SK-N-SH (cell line): Measurements from ENCODE around the gene STK32C. TPM values are rescaled to one million over a fixed set of nuclear protein-coding genes. Genes with fewer than 3 reads are reported as not detected.

ENCODE experiments used
- CTCF ChIA-PET: fragments of 300-600, 350-600 bp; formaldehyde crosslinking; extraction: SDS; loops from one replicate; lab custom pipeline; 2021; lab: Yijun Ruan, JAX
- POLR2A ChIA-PET: fragments of 350-600 bp; sonication (Branson Sonifier 250); formaldehyde crosslinking; extraction: SDS; loops from one replicate; lab custom pipeline; 2020; ENCODE audit warnings: antibody characterized with exemption, inconsistent platforms; lab: Yijun Ruan, JAX
- DNase-seq: peaks from one replicate; pipeline ENCODE4 v3.0.0; 2012
- H2AFZ ChIP-seq: fragments of 200-600 bp; sonication (generic); 2 replicates; pipeline ENCODE4 v1.8.1; 2016; ENCODE audit warnings: antibody characterized with exemption, mild to moderate bottlenecking, low read depth
- H3F3A ChIP-seq: fragments of 200-600 bp; sonication (generic); replicated peaks from 2 replicates; pipeline ENCODE3; 2016; ENCODE audit warnings: antibody characterized with exemption, mild to moderate bottlenecking; ENCODE audit not compliant: insufficient read depth
- H3K27ac ChIP-seq, 2 experiments: fragments of 200-500 bp in 1 of 2; fragments of 200-600 bp in 1 of 2; sonication (Bioruptor generic) in 1 of 2; sonication (generic), shearing (Covaris generic) in 1 of 2; 2 replicates each; pipeline versions ENCODE4 v1.5.1 to v1.6.1; 2014 to 2016; ENCODE audit warnings: low read depth in 2 of 2, inconsistent platforms in 1 of 2, low read length in 1 of 2, mild to moderate bottlenecking in 1 of 2, mixed read lengths in 1 of 2
- H3K27me3 ChIP-seq: fragments of 200-600 bp; sonication (generic), shearing (Covaris generic); 2 replicates; pipeline ENCODE4 v1.6.1; 2016; ENCODE audit warnings: mixed run types; ENCODE audit not compliant: insufficient read depth
- H3K36me3 ChIP-seq, 2 experiments: fragments of 200-500 bp in 1 of 2; fragments of 200-600 bp in 1 of 2; sonication (Bioruptor generic) in 1 of 2; sonication (generic) in 1 of 2; replicated peaks in 1 of 2; 2 replicates each; pipeline versions ENCODE3 to v1.5.1; 2014 to 2016; ENCODE audit warnings: low read length in 1 of 2, mild to moderate bottlenecking in 1 of 2; ENCODE audit not compliant: insufficient read depth in 2 of 2, control insufficient read depth in 1 of 2
- H3K4me1 ChIP-seq, 2 experiments: fragments of 200-500 bp in 1 of 2; fragments of 200-600 bp in 1 of 2; sonication (Bioruptor generic) in 1 of 2; sonication (generic), shearing (Covaris generic) in 1 of 2; 2 replicates each; pipeline versions ENCODE4 v1.5.1 to v1.6.1; 2014 to 2016; ENCODE audit warnings: low read depth in 1 of 2, low read length in 1 of 2, mixed run types in 1 of 2; ENCODE audit not compliant: insufficient read depth in 2 of 2, control insufficient read depth in 1 of 2
- H3K4me2 ChIP-seq: fragments of 200-600 bp; sonication (generic), shearing (Covaris generic); 2 replicates; pipeline ENCODE4 v1.6.1; 2017; ENCODE audit warnings: mixed run types
- H3K4me3 ChIP-seq, 2 experiments: fragments of 200-500 bp in 1 of 2; fragments of 200-600 bp in 1 of 2; sonication (Bioruptor generic) in 1 of 2; sonication (generic), shearing (Covaris generic) in 1 of 2; 2 replicates each; pipeline versions ENCODE4 v1.5.1 to v1.8.1; 2014 to 2016; ENCODE audit warnings: low read depth in 2 of 2, inconsistent platforms in 1 of 2, low read length in 1 of 2, mild to moderate bottlenecking in 1 of 2, mixed read lengths in 1 of 2, moderate library complexity in 1 of 2
- H3K79me2 ChIP-seq: fragments of 200-600 bp; sonication (generic); 2 replicates; pipeline ENCODE4 v1.8.1; 2017; ENCODE audit warnings: mild to moderate bottlenecking; ENCODE audit not compliant: insufficient read depth
- H3K9ac ChIP-seq: fragments of 200-600 bp; sonication (generic); 2 replicates; pipeline ENCODE4 v1.6.1; 2017; ENCODE audit warnings: mixed run types
- H3K9me2 ChIP-seq: fragments of 200-600 bp; sonication (generic); 2 replicates; pipeline ENCODE4 v1.6.1; 2017; ENCODE audit warnings: mixed run types
- H3K9me3 ChIP-seq: fragments of 200-600 bp; sonication (generic); 2 replicates; pipeline ENCODE4 v1.6.1; 2017; ENCODE audit warnings: mixed run types, mild to moderate bottlenecking, moderate library complexity
- H4K20me1 ChIP-seq: fragments of 200-600 bp; sonication (generic); 2 replicates; pipeline ENCODE4 v1.6.1; 2017; ENCODE audit warnings: mild to moderate bottlenecking, mixed run types; ENCODE audit not compliant: insufficient read depth
- CHD2 ChIP-seq: fragments of 150-350 bp; IDR thresholded peaks from 2 replicates; pipeline ENCODE4 v1.6.1; 2018; ENCODE audit warnings: low read length; ENCODE audit not compliant: partially characterized antibody
- ELF1 ChIP-seq: IDR thresholded peaks from 2 replicates; pipeline ENCODE4 v1.4.0; 2012
- FOSL2 ChIP-seq: IDR thresholded peaks from 2 replicates; pipeline ENCODE4 v1.4.0; 2012; ENCODE audit warnings: low read depth, mild to moderate bottlenecking, moderate library complexity, borderline replicate concordance
- MEF2A ChIP-seq: IDR thresholded peaks from 2 replicates; pipeline ENCODE4 v1.4.0; 2012; ENCODE audit warnings: low read depth, borderline replicate concordance
- MXI1 ChIP-seq: IDR thresholded peaks from 2 replicates; pipeline ENCODE4 v1.6.1; 2012; ENCODE audit warnings: mild to moderate bottlenecking, low read depth, low read length, improper control_type of control experiment
- POLR2AphosphoS5 ChIP-seq: IDR thresholded peaks from 2 replicates; pipeline ENCODE4 v1.6.1; 2012; ENCODE audit warnings: low read depth, low read length
- RAD21 ChIP-seq: IDR thresholded peaks from 2 replicates; pipeline ENCODE4 v1.6.1; 2012; ENCODE audit warnings: mild to moderate bottlenecking, low read length
- RCOR1 ChIP-seq: fragments of 150-350 bp; IDR thresholded peaks from 2 replicates; pipeline ENCODE4 v1.6.1; 2017; ENCODE audit warnings: antibody characterized with exemption, low read length
- TEAD4 ChIP-seq: IDR thresholded peaks from 2 replicates; pipeline ENCODE4 v1.4.0; 2012; ENCODE audit warnings: mild to moderate bottlenecking, borderline replicate concordance; ENCODE audit not compliant: insufficient read depth
- YY1 ChIP-seq: IDR thresholded peaks from 2 replicates; pipeline ENCODE4 v1.4.0; 2012; ENCODE audit warnings: low read depth, mild to moderate bottlenecking
- WGBS: methylation state at CpG from one replicate; pipeline ENCODE4 v1.1.6; 2017; ENCODE audit warnings: low lambda C conversion rate; 5-methylcytosine and 5-hydroxymethylcytosine counted together
- polyA plus RNA-seq, 3 experiments: library from polyadenylated mRNA; depleted of rRNA; stranded (reverse); fragments of >200 nt; gene quantifications; 2 replicates each; pipeline ENCODE4 v1.2.3, GENCODE V29; 2012
- TF ChIP-seq, protein P1 (sequence below): IDR thresholded peaks from 2 replicates; pipeline ENCODE4 v1.4.0; 2012; ENCODE audit warnings: low read depth, borderline replicate concordance
- TF ChIP-seq, protein P2 (sequence below): fragments of 150-350 bp; IDR thresholded peaks from 2 replicates; pipeline ENCODE4 v1.6.1; 2017; ENCODE audit warnings: antibody characterized with exemption, low read length, low read depth, borderline replicate concordance
- TF ChIP-seq, protein P3 (sequence below): IDR thresholded peaks from 2 replicates; pipeline ENCODE4 v1.4.0; 2012; ENCODE audit warnings: low read depth, borderline replicate concordance

Gene STK32C
- polyA plus RNA-seq, 1 of the 3 experiments (the other 2 are of a cell fraction) = 27.8 TPM

DNA sequence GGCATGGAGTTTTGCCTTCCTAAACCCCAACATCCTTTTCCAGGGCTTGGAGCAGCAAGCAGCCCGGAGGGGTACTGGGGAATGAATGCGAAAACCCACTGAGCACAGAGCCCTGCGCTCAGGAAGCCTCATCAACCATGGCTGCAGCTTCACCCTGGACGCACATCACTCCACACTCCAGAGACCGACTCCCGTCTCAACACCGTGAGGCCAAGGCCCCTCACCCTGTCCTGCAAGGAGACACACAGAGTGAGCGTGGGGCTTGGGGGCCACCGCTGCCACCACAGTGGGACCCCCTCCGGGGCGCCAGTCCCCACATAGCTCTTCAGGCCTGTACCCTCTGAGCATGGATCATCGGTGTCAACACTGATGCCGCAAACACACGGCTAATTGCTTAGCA lies 79.1 kb downstream of the STK32C start:
- Histone ChIP-seq H3K79me2 (no peaks in the 10 kb centered on the region), H3F3A (no peaks in the 10 kb centered on the region), H3K4me3 (no peak overlapping the region), H3K4me2 (no peak overlapping the region), H3K27ac (no peak overlapping the region), H3K27me3 (no peaks in the 10 kb centered on the region), H2AFZ (no peak overlapping the region), H3K9me3 (no peaks in the 10 kb centered on the region), H3K9me2 (no peaks in the 10 kb centered on the region), H3K36me3 (no peaks in the 10 kb centered on the region), H3K9ac (no peak overlapping the region), H4K20me1 (no peaks in the 10 kb centered on the region), H3K4me1 (peaks cover 0 to 29% of the 10 kb centered on the region in 2 experiments; a peak in 1 of 4 replicates)
- 98% methylated on average over 11 of the region's 14 CpGs for WGBS
- TF ChIP-seq CHD2 (no peak), RAD21 (no peak), MXI1 (no peak), YY1 (no peak), FOSL2 (no peak), ELF1 (no peak)
- TF ChIP-seq, protein P1, sequence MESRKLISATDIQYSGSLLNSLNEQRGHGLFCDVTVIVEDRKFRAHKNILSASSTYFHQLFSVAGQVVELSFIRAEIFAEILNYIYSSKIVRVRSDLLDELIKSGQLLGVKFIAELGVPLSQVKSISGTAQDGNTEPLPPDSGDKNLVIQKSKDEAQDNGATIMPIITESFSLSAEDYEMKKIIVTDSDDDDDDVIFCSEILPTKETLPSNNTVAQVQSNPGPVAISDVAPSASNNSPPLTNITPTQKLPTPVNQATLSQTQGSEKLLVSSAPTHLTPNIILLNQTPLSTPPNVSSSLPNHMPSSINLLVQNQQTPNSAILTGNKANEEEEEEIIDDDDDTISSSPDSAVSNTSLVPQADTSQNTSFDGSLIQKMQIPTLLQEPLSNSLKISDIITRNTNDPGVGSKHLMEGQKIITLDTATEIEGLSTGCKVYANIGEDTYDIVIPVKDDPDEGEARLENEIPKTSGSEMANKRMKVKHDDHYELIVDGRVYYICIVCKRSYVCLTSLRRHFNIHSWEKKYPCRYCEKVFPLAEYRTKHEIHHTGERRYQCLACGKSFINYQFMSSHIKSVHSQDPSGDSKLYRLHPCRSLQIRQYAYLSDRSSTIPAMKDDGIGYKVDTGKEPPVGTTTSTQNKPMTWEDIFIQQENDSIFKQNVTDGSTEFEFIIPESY = no peak
- TF ChIP-seq, protein P2, sequence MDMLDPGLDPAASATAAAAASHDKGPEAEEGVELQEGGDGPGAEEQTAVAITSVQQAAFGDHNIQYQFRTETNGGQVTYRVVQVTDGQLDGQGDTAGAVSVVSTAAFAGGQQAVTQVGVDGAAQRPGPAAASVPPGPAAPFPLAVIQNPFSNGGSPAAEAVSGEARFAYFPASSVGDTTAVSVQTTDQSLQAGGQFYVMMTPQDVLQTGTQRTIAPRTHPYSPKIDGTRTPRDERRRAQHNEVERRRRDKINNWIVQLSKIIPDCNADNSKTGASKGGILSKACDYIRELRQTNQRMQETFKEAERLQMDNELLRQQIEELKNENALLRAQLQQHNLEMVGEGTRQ = no peak
- TF ChIP-seq, protein P3, sequence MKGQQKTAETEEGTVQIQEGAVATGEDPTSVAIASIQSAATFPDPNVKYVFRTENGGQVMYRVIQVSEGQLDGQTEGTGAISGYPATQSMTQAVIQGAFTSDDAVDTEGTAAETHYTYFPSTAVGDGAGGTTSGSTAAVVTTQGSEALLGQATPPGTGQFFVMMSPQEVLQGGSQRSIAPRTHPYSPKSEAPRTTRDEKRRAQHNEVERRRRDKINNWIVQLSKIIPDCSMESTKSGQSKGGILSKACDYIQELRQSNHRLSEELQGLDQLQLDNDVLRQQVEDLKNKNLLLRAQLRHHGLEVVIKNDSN = no peak
- ChIA-PET POLR2A (no interaction called here), CTCF (interaction anchor here (1.8 kb wide), 1 partner anchor 125 kb away, joined by 5 read pairs; no protein-coding TSS in a partner anchor)
- no peak for DNase-seq

DNA sequence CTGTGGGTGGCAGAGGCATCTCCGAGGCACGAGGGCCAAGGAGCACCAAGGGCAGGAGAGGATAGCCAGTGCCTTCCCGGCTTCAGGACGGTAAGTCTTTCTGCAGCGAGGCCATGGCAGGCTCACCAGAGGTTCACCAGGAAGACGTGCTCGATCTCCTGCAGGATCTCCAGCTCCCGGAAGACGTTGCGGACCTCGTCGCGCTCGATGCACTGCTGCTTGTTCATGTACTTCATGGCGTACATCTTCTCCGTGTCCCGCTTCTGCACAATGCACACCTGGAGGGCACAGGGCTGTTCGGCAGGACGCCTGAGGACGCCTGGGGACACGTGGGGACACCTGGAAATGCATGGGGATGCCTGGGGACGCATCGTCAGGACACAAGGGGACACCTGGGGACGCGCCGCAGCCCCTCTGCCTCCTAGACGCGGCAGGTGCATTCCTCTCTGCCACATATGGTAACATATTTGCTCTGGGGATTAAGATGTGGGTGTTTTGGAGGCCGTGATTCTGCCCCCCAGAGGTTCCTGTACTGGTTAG lies 79.8 kb downstream of the STK32C start:
- WGBS = 86% methylated on average over 21 of the region's 29 CpGs
- POLR2A ChIA-PET = no interaction called here

More for the DNA sequence above, 79.8 kb downstream of the STK32C start:
- Histone ChIP-seq H3K4me1 (peaks cover 0 to 34% of the 10 kb centered on the region in 2 experiments; a peak in 1 of 4 replicates), H3K9me3 (no peaks in the 10 kb centered on the region), H3F3A (no peaks in the 10 kb centered on the region), H3K9ac (no peak overlapping the region), H3K79me2 (no peaks in the 10 kb centered on the region), H3K27ac (no peak overlapping the region), H3K4me2 (no peak overlapping the region), H3K27me3 (no peaks in the 10 kb centered on the region), H3K36me3 (no peaks in the 10 kb centered on the region), H2AFZ (no peak overlapping the region), H3K9me2 (no peaks in the 10 kb centered on the region), H3K4me3 (no peak overlapping the region), H4K20me1 (no peaks in the 10 kb centered on the region)
- TF ChIP-seq POLR2AphosphoS5 (no peak), TEAD4 (no peak), MEF2A (no peak), RCOR1 (no peak)
- CTCF ChIA-PET = interaction anchor here (2.0 kb wide), 1 partner anchor 125 kb away, joined by 4 read pairs; no protein-coding TSS in a partner anchor
- DNase-seq = no peak
